GM12865 (cell line): ENCODE data around the gene DNAAF5.

Source experiments
- DNase-seq: peaks from one replicate; pipeline ENCODE4 v3.0.0; 2010; ENCODE audit warnings: low read depth
- H3K4me3 ChIP-seq: 2 replicates; pipeline ENCODE4 v1.5.1; 2011; ENCODE audit warnings: mild to moderate bottlenecking, low read depth, low read length, control low read depth
- TF ChIP-seq, protein P1 (sequence below): IDR thresholded peaks from 2 replicates; pipeline ENCODE4 v1.5.1; 2011; ENCODE audit warnings: low read length, control low read depth, low read depth, inconsistent platforms; ENCODE audit not compliant: insufficient read depth; ENCODE audit errors: missing control alignments

DNAAF5 gene

DNA sequence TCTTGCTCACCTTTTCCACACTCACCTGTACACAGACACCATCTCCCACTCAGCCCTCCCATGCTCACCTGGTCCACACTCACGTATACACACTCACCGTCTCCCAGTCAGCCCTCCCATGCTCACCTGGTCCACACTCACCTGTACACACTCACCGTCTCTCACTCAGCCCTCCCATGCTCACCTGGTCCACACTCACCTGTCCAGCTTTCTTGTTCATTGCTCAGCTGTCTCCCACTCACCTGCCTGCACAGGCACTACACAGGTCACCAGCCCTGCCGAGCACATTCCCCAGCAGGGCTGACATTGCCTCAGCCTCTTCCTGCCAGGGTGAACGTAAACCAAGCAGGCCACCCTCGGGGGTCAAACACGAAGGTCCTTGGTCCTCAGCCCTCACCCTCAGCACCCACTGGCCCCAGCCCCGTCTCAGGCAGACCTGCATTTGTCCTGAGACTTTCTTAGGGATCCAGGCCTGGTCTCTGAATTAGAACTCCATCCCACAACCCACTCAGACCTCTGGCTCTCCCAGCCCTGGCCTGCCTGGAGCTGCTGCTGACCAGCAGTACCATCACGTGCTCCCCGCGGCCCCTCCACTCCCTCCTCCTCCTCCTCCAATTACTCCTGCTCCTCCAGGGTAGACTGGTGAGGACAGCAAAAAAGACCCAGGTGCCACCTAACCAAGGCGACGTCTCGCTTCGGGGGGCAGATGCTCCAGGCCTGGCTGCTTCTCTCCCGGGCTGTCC is 12.8 kb upstream of the DNAAF5 start:
- TF ChIP-seq, protein P1, sequence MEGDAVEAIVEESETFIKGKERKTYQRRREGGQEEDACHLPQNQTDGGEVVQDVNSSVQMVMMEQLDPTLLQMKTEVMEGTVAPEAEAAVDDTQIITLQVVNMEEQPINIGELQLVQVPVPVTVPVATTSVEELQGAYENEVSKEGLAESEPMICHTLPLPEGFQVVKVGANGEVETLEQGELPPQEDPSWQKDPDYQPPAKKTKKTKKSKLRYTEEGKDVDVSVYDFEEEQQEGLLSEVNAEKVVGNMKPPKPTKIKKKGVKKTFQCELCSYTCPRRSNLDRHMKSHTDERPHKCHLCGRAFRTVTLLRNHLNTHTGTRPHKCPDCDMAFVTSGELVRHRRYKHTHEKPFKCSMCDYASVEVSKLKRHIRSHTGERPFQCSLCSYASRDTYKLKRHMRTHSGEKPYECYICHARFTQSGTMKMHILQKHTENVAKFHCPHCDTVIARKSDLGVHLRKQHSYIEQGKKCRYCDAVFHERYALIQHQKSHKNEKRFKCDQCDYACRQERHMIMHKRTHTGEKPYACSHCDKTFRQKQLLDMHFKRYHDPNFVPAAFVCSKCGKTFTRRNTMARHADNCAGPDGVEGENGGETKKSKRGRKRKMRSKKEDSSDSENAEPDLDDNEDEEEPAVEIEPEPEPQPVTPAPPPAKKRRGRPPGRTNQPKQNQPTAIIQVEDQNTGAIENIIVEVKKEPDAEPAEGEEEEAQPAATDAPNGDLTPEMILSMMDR = no peak
- no peak overlapping the region for H3K4me3 ChIP-seq
- DNase-seq = no peak

DNA sequence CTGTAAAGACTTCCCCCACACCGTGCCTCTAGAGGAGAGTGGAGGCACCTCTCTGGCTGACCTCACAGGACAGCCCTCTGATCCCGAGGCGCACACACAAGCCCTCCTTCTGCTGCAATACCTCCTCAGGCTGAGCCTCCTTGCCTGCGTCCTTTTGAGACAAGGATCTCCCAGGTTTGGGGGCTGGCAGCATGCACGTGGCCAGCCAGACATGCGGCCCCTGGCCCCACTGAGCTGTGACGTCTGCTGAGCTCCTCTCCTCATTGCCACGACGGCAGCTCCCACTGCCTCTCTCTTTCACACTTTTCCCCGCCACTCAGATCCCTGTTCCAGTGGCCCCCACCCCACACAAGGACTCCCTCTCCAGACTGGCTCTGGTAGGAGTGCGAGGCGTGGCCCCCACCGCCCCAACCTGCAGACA is 12.2 kb upstream of the DNAAF5 start:
- H3K4me3 ChIP-seq = no peak overlapping the region
- no peak for DNase-seq
- TF ChIP-seq, protein P1 = no peak

DNA sequence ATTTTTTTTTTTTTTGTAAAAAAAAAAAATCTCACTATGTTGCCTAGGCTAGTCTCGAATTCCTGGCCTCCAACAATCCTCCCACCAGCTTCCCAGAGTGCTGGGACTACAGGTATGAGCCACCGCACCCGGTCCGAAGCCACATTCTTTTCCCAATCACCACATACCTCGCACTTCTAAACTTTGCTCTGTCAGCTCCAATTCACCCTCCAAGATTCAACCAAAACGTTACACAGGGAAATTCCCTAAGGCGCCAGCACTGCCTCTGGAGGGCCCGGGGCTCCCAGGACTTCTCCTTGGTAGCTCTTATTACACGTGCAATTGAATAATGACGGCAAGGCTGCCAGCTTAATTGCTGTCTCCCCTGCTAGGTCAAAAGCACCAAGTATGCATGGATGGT is 10.3 kb upstream of the DNAAF5 start:
- no peak overlapping the region for H3K4me3 ChIP-seq
- no peak for DNase-seq
- TF ChIP-seq, protein P1 = no peak

DNA sequence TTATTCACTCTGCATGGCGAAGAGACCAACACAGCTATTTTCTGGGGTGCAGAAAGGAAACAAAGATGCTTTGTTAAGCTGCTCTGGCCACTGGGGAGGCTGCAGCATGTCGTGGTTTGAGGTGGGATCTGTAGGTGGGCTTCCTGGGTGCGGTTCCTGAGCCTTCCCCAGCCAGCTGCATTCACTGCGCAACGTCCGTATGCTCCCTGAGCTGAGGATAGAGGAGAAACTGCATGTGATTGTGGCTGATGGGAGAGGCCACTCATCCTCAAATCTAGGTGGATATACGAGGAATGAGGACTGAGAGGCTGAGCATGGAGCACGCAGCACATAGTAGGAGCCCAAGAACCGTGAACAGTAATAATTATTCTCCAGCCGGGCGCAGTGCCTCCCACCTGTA is 9.9 kb upstream of the DNAAF5 start:
- TF ChIP-seq, protein P1 = no peak
- no peak for DNase-seq

DNA sequence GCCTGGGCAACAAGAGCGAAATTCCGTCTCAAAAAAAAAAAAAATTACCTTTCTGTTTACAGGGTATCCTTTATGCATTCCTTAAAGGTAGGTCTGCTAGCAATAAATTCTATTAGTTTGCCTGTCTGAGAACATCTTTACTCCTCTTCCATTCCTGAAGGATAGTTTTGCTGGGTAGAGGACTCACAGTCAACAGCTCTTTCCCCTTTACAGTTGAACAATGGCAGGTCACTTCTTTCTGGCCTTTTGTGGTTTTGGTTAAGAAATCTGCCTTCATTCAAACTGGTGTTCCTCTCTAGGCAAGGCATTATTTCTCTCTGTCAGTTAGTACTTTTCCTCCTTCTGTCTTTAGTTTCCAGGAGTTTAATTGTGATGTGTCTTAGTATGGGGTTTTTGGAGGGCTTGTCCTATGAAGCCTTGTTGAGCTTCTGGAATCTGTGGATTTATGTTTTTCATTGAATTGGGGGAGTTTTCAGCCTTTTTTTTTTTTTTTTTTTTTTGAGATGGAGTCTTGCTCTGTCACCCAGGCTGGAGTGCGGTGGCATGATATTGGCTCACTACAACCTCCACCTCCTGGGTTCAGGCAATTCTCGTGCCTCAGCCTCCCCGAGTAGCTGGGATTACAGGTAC is 4.8 kb upstream of the DNAAF5 start:
- TF ChIP-seq, protein P1 = no peak
- no peak overlapping the region for H3K4me3 ChIP-seq
- no peak for DNase-seq

More for the DNA sequence above, 9.9 kb upstream of the DNAAF5 start:
- H3K4me3 ChIP-seq = no peak overlapping the region

DNA sequence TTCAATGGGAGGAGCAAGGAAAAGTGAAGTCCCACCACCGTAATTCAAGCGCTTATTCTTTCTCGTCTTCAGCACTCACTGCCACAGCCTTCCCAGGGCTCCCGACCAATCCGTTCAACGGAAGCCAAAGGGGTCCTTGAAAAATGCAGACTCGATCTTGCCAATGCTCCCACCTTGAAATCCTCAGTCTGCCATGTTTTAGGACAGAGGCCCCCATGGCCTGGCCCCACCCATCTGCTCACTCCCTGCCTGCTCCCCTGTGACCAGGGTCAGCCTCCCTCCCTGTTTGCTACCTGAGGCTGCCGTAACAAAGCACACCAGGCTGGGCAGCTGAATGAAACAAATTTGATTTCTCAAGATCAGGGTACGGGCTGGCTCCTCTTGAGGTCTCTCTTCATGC is 3.0 kb upstream of the DNAAF5 start:
- no peak overlapping the region for H3K4me3 ChIP-seq
- DNase-seq = no peak
- TF ChIP-seq, protein P1 = no peak
